ENCODE data around the gene DENND2A.
"Not testable (repeated sequence)": the region's sequence is repeated elsewhere in the genome, so short reads cannot be mapped to it uniquely, and the experiment has no call there.

Gene DENND2A, protein sequence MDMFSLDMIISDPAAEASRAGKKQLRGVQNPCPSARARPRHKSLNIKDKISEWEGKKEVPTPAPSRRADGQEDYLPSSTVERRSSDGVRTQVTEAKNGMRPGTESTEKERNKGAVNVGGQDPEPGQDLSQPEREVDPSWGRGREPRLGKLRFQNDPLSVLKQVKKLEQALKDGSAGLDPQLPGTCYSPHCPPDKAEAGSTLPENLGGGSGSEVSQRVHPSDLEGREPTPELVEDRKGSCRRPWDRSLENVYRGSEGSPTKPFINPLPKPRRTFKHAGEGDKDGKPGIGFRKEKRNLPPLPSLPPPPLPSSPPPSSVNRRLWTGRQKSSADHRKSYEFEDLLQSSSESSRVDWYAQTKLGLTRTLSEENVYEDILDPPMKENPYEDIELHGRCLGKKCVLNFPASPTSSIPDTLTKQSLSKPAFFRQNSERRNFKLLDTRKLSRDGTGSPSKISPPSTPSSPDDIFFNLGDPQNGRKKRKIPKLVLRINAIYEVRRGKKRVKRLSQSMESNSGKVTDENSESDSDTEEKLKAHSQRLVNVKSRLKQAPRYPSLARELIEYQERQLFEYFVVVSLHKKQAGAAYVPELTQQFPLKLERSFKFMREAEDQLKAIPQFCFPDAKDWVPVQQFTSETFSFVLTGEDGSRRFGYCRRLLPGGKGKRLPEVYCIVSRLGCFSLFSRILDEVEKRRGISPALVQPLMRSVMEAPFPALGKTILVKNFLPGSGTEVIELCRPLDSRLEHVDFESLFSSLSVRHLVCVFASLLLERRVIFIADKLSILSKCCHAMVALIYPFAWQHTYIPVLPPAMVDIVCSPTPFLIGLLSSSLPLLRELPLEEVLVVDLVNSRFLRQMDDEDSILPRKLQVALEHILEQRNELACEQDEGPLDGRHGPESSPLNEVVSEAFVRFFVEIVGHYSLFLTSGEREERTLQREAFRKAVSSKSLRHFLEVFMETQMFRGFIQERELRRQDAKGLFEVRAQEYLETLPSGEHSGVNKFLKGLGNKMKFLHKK

DNA sequence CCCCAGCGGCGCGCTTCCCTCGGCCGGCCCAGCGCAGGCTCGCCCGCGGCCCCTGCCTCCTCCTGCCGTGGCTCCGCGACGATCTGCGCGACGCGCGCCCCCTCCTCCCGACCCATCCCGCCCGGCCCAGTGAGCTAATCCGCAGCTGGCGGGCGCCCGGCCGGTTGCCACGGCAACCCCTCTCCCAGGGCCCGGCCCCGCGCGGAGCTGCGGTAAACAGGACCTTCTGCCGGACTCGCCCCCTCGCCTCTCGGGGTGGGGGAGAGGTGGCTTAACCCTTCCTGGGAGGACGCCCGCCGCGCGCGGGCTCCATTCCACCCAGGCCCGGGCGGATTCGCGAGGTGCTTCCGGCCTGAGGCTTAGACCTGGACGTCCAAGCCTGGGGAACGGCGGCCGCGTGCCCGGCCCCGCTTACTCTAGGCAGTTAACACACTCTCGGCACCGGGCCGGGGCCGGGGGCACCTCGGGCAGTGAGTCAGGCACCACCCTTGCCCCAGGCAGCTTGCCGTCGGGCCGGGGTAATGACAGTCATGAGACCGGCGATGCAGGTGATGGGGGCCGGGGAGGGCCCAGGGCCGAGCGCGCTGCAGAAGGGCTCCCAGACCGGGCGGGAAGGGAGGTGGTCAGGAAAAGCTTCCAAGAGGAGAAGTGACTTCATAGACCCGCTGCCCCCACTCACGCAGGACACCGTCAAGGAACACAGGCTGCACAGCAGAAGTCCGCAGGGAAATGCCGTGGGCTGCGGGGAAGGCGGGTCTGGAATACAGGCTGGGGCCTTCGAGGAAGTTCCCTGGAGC, at the start of gene DENND2A:
Gene DENND2A (minus strand): TSS at position 87 of the 797 bp plus-strand sequence. CDS start 38,416 bp downstream, outside the sequence.
- no peak for DNase-seq

DNA sequence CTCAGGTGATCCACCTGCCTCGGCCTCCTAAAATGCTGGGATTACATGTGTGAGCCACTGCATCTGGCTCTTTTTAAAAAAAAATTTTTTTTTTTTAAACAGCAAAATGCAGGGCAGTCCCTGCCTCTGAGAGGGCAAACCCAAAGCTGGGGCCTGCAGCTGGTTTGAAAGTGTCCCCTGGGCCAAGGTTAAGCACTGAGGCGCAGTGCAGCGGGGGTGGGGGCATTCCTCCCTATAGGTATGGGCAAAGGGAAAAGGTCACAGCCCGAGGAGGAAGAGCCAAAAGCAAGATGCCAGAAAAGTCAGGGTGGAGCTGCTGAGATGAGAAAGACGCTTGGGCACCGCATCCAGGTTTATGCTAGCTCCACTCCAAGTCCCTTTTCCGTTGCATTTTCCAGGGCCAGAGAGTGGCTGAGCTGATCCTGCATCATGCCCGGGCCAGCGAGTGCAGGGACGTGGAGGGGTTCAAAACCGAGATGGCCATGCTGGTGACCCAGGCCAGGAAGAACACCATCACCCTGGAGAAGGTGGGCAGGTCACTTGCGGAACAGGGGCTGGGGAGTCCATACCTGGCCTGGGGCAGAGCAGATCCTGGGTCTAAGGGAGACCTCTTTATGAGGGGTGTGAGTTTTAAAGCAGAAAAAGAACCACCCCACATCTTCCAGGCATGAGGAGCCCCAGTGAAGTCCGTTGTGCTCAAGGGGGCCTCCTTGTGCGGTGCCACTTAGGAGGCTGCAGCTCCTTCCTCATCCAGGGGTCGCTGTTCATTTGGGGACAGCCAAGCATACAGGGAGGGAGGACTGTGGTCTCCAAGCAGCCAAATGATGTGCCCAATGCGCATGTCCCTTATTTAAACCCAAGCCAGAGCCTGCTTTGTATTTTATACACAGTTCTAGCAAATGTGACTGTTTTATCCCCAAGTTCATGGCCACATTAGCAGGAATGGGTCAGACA, 48.9 kb upstream of the DENND2A start:
- DNase-seq = no peak

- no peak for DNase-seq
These were observed 47.7 kb upstream of the DENND2A start for GRCh38 chr7:140688341-140688740.

DNA sequence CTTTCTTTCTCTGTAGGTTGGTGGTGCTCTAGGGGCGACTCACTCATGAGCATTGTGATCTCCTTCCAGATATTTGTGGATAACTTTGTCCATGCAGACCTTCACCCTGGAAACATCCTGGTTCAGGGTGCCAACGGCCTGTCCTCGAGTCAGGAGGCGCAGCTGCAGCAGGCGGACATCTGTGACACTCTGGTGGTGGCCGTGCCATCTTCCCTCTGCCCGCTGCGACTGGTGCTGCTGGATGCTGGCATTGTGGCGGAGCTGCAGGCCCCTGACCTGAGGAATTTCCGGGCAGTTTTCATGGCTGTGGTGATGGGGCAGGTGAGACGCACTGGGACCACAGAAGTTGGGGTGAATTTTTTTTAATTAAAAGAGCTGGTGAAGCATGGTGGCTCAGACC, 46.3 kb upstream of the DENND2A start:
- no peak for DNase-seq

DNA sequence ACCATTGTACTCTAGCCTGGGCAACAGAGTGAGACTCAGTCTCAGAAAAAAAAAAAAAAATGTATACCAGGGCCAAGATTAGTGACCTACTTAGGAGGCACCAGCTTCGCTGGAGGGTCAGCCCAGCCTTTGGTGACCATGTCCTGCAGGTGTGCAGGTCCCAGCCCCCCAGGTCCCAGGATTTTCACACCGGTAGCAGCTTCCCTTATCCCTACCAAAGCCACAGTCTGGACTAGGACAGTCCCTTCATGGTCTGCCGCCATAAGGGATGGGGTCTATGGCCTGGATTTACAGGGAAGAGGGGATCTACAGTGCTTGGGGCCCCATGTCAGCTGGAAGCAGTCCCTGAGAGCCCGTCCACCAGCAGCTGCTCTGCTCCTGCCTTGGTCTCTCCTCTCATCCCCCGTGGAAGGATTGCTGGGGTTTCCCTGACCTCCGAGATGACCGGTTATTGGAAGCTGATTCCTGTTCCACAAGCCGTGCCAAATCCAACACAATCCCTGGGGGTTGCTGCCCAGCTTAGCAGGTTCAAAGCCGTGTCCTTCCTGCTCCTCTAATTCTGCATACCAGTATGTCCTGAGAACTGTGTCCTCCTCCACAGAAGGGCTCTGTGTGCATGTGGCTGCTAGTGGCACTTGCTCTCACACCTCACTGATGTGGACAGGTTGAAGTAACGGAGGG, 44.9 kb upstream of the DENND2A start:
- DNase-seq = no peak

DNA sequence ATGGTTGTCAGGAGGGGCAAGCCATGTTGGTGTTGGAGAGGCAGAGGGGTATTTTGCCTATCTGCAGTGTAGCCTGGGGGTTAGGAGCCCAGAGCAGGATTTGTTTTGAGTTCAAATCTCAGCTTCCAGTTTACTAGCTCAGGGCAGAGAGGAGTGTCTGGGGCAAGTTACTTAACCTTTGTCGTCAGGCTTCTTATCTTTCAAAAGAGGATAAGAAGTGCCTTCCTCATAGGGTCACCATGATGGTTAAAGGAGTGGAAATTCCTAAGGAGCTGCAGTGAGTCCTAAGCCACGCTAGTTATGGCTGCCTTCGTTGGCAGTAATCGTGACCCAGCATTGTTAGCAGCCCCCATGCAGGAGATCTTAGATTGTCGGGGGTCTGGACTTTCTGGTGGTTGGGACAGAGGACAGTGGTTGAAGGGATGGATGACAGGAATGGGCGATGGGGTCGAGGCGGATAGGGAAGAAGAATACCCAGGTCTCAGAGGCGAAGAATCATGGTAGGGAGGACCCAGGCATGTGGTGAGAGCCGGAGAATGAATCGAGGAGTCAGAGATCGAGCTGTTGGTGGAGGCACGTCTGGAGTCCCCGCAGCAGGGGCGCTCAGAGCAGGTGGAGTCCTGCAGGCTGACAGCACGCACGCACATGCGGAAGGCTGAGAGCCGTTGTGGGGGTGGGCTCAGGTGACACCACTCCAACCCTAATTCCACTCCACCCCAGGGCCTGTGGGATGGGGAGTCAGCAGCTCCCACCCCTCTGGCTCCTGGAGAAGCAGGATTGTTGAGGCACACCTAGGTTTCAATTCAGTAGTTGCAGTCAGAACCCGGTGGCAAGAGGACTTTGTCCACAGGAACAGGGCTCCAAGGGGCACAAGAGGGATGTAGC, 43.7 kb upstream of the DENND2A start:
- no peak for DNase-seq

- DNase-seq = no peak
These were observed 43.0 kb upstream of the DENND2A start for GRCh38 chr7:140683657-140684056.

- no peak for DNase-seq
These were observed 41.2 kb upstream of the DENND2A start for GRCh38 chr7:140681766-140682165.

DNA sequence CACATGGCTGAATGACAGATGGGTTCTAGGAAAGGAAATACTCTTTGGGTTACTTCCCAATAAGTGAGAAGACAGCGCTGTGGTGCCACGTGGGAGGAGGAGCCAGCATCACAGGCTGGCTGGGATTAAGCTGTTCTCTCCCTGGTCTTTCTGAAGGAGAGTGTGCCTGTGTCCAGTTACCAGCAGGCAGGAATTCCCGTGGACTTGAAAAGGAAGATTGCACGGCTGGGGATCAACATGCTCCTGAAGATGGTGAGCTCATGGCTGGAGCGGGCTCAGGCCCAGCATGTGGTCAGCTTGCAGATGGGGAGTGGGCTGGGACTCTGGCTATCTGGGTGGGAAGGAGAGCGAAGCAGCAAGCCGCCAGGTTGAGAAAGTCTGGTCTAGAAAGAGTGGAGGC, 40.3 kb upstream of the DENND2A start:
- DNase-seq = no peak

DNA sequence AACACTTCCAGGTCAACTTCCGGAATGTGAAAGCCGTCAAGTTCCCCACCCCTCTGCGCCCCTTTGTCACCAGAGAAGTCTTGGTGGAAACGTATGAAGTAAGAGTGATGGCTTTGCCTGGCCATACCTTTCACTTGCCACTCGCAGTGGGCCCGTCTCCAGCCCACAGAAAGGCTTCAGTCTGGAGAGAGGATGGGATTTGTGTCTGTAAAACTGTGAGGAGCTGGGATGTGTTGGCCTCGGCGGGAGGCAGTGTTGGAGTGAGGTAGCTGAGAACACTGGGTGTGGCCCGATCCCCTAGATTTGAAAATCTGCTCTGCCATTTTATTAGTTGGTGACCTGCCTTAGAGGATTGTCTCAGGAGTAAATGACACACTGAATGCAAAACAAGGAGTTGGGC, 38.6 kb upstream of the DENND2A start:
- DNase-seq = no peak

GRCh38 chr7:140678816-140679130, 38.2 kb upstream of the DENND2A start:
- no peak for DNase-seq

DNA sequence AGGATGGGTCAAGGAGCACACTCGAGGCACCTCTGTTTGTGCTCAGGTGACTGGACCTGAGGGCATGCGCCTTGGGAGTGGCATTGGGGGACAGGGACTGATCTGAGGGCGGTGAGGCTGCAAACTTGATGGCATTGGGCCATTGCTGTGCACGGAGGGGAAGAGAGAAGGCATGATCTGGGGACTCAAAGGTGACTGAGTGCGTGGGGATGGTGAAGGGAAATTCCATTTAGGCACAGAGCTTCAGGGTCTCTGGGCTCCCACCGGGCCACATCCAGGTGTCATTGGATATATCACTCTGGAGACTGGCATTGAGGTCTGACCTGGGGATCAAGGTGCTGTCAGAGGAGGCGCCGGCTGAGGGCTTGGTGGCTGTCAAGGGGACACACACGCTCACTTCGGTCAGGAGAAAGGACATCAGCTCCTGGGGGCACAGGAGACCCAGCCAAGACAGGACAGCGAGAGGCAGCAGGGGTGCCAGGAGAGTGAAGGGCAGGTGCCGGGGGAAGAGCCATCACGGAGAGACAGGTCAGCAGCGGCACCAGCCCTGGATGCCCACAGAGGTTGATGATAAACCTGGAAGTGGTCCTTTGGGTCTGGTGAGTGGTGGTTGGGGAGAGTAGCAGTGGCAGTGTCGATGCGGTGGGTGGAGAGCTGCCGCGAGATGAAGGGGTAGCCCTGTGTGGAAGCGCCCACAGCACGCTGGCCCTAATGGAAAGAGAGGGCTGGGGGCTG, 37.6 kb upstream of the DENND2A start:
- DNase-seq = no peak

- no peak for DNase-seq
These were observed 36.9 kb upstream of the DENND2A start for GRCh38 chr7:140677496-140677895.

GRCh38 chr7:140676956-140677355, 36.3 kb upstream of the DENND2A start:
- DNase-seq = not testable (repeated sequence)

GRCh38 chr7:140676306-140676705, 35.7 kb upstream of the DENND2A start:
- no peak for DNase-seq

DNA sequence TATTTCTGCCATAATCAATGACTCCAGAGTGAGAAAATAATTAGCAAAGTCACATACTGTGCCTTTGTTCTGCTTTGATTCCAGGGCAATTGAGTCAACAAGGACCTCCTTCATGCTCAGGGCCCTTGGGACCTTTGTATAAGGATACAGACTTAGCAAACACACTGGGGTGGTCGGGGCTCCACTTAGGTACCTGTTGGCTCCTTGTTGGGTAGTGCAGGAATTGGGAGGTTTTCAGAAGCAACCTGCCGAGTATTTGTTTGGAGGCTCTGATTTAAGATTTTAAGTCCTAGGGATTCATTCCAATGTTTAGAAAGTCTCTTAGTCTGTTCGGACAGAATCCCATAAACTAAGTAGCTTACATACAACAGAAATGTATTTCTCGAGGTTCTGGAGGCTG, 35.1 kb upstream of the DENND2A start:
- no peak for DNase-seq

DNA sequence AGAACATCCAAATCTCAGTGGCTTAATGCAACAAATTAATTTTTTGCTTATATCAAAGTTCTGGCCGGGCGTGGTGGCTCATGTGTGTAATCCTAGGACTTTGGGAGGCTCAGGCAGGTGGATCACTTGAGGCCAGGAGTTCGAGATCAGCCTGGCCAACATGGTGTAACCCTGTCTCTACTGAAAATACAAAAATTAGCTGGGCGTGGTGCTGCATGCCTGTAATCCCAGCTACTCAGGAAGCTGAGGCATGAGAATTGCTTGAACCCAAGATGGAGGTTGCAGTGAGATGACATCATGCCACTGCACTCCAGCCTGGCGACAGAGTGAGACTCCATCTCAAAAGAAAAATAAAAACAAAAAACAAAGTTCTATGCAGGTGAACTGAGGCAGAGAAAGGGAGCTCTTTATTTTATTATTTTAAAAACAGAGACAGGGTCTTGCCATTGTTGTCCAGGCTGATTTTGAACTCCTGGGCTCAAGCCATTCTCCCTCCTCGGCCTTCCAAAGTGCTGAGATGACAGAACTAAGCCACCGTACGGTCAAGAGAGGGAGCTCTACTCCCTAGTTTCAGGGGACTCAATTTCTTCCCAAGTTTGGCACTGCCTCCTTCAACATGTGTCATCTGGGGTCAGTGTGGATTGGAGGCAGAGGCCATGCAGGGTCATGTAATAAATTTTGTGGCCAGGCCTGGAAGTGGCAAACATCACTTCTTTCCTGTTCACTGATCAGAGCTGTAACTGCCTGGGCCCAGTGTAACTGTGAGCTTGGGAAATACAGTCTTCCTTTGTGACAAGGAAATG, 34.5 kb upstream of the DENND2A start:
- DNase-seq = no peak

DNA sequence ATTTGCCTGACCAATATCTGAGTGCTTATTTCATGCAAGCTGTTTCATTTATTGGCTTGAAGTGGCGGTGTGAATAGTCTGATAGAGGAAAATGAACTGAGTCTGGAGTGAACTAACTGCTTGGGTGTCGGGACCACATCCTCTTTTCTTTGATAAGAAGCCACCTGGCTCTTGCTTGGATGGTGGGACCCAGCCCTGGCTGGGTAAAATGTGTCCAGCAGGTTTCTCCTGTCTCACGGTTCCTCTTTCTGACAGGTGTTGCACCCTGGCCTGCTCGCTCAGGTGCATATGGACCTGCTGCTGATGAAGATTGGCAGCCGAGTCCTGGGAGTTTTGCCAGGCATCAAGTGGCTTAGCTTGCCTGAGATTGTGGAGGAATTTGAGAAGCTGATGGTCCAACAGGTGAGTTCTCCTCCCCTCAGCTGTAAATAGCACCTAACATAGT, 33.8 kb upstream of the DENND2A start:
- DNase-seq = no peak

- DNase-seq = no peak
These were observed 33.2 kb upstream of the DENND2A start for GRCh38 chr7:140673774-140674155.
